Hepatocyte (in vitro differentiated cells): ENCODE data around the gene RAP1GAP2.

ENCODE experiments used
- CTCF ChIP-seq: fragments of 200-600 bp; sonication (generic); IDR thresholded peaks from 2 replicates; pipeline ENCODE4 v1.5.1; 2016; ENCODE audit warnings: antibody characterized with exemption, mild to moderate bottlenecking; ENCODE audit not compliant: poor library complexity
- EZH2 ChIP-seq: fragments of 200-600 bp; sonication (generic); IDR thresholded peaks from 2 replicates; pipeline ENCODE4 v1.6.1; 2016; ENCODE audit warnings: antibody characterized with exemption, mild to moderate bottlenecking, borderline replicate concordance

- TF ChIP-seq CTCF (no peak), EZH2 (no peak)
These were observed 45.4 kb downstream of the RAP1GAP2 start for GRCh38 chr17:2841606-2842005.
